HepG2 (cell line): ENCODE data around the gene PDZD7. TPM values are rescaled to one million over a fixed set of nuclear protein-coding genes. Genes with fewer than 3 reads are reported as not detected.
A peak's percentile ranks its signal among the peaks of the same experiment; 100 is the strongest.

Experiments
- CHD2 ChIP-seq: IDR thresholded peaks from 2 replicates; pipeline ENCODE4 v1.6.1; 2011; ENCODE audit warnings: low read depth, low read length, improper control_type of control experiment
- FOXP4 ChIP-seq: sonication (generic); formaldehyde crosslinking; IDR thresholded peaks from 2 replicates; pipeline ENCODE4 v1.4.0; 2020; ENCODE audit warnings: missing genetic modification reagents
- GLI4 ChIP-seq: sonication (generic); formaldehyde crosslinking; IDR thresholded peaks from 2 replicates; pipeline ENCODE4 v1.5.1; 2020; ENCODE audit warnings: missing genetic modification reagents, mild to moderate bottlenecking, moderate library complexity, borderline replicate concordance
- JARID2 ChIP-seq: sonication (generic); formaldehyde crosslinking; IDR thresholded peaks from 2 replicates; pipeline ENCODE4 v1.8.1; 2023; ENCODE audit warnings: missing genetic modification reagents, inconsistent platforms; ENCODE audit not compliant: insufficient replicate concordance
- MBD4 ChIP-seq: IDR thresholded peaks from 2 replicates; pipeline ENCODE4 v1.6.1; 2012; ENCODE audit warnings: low read length, inconsistent platforms, borderline replicate concordance
- MED1 ChIP-seq: sonication (generic); formaldehyde crosslinking; IDR thresholded peaks from 2 replicates; pipeline ENCODE4 v1.4.0; 2020; ENCODE audit warnings: missing genetic modification reagents
- PLSCR1 ChIP-seq: sonication (generic); formaldehyde crosslinking; IDR thresholded peaks from 2 replicates; pipeline ENCODE4 v1.5.0; 2020; ENCODE audit warnings: missing genetic modification reagents, mild to moderate bottlenecking, borderline replicate concordance
- PRPF4 ChIP-seq: fragments of 200-400 bp; formaldehyde crosslinking; IDR thresholded peaks from 2 replicates; pipeline ENCODE4 v1.6.1; 2016; ENCODE audit warnings: low read length, low read depth; ENCODE audit not compliant: poor library complexity, severe bottlenecking
- REL ChIP-seq: sonication (generic); formaldehyde crosslinking; conservative IDR thresholded peaks from 2 replicates; pipeline ENCODE4 v1.8.0; 2022; ENCODE audit warnings: mild to moderate bottlenecking, missing genetic modification reagents, moderate library complexity
- SIN3B ChIP-seq: fragments of 150-350 bp; IDR thresholded peaks from 2 replicates; pipeline ENCODE4 v1.6.1; 2014; ENCODE audit warnings: low read length
- SP2 ChIP-seq: sonication (generic); formaldehyde crosslinking; IDR thresholded peaks from 2 replicates; pipeline ENCODE4 v1.5.1; 2020; ENCODE audit warnings: mild to moderate bottlenecking, missing genetic modification reagents
- ZBTB42 ChIP-seq: sonication (generic); formaldehyde crosslinking; IDR thresholded peaks from 2 replicates; pipeline ENCODE4 v1.5.0; 2020; ENCODE audit warnings: mild to moderate bottlenecking, missing genetic modification reagents
- ZFP90 ChIP-seq: sonication (generic); formaldehyde crosslinking; IDR thresholded peaks from 2 replicates; pipeline ENCODE4 v1.8.0; 2022; ENCODE audit warnings: missing genetic modification reagents, mild to moderate bottlenecking, inconsistent platforms, borderline replicate concordance
- ZFY ChIP-seq: sonication (generic); formaldehyde crosslinking; IDR thresholded peaks from 2 replicates; pipeline ENCODE4 v1.4.0; 2020; ENCODE audit warnings: missing genetic modification reagents
- ZNF138 ChIP-seq: sonication (generic); formaldehyde crosslinking; IDR thresholded peaks from 2 replicates; pipeline ENCODE4 v1.5.0; 2020; ENCODE audit warnings: mild to moderate bottlenecking, low read depth, missing genetic modification reagents
- ZNF253 ChIP-seq: sonication (generic); formaldehyde crosslinking; IDR thresholded peaks from 2 replicates; pipeline ENCODE4 v1.8.0; 2022; ENCODE audit warnings: mild to moderate bottlenecking, missing genetic modification reagents, borderline replicate concordance
- ZNF281 ChIP-seq: sonication (generic); formaldehyde crosslinking; IDR thresholded peaks from 2 replicates; pipeline ENCODE4 v1.4.0; 2020; ENCODE audit warnings: missing genetic modification reagents, borderline replicate concordance
- ZNF282 ChIP-seq: fragments of 450-650 bp; IDR thresholded peaks from 2 replicates; pipeline ENCODE4 v1.6.1; 2018; ENCODE audit not compliant: partially characterized antibody
- ZNF513 ChIP-seq: sonication (generic); formaldehyde crosslinking; conservative IDR thresholded peaks from 2 replicates; pipeline ENCODE4 v1.5.0; 2020; ENCODE audit warnings: missing genetic modification reagents
- ZNF547 ChIP-seq: sonication (generic); formaldehyde crosslinking; IDR thresholded peaks from 2 replicates; pipeline ENCODE4 v1.5.1; 2020; ENCODE audit warnings: mild to moderate bottlenecking, missing genetic modification reagents
- ZNF550 ChIP-seq: sonication (generic); formaldehyde crosslinking; IDR thresholded peaks from 2 replicates; pipeline ENCODE4 v1.4.0; 2020; ENCODE audit warnings: mild to moderate bottlenecking, missing genetic modification reagents, borderline replicate concordance
- ZNF639 ChIP-seq: conservative IDR thresholded peaks from 2 replicates; pipeline ENCODE4 v1.6.1; 2018; ENCODE audit warnings: missing genetic modification reagents
- ZNF83 ChIP-seq: sonication (generic); formaldehyde crosslinking; IDR thresholded peaks from 2 replicates; pipeline ENCODE4 v1.4.0; 2020; ENCODE audit warnings: missing genetic modification reagents, mild to moderate bottlenecking, borderline replicate concordance
- polyA plus RNA-seq, 8 experiments: library from polyadenylated mRNA; depleted of rRNA in 3 of 8; stranded (reverse) in 7 of 8; unstranded in 1 of 8; fragments of >200 nt; fragmentation: Illumina TruSeq in 4 of 8; extraction: Trizol in 4 of 8; gene quantifications; 2 replicates each; pipeline versions ENCODE4 v1.2.1 to v1.2.3, GENCODE V29; 2011 to 2016; ENCODE audit warnings: low read depth in 4 of 8, missing spikeins in 1 of 8, mixed read lengths in 1 of 8; ENCODE audit not compliant: insufficient read depth in 1 of 8
- total RNA-seq, 5 experiments: library from RNA; depleted of rRNA; stranded (reverse); fragments of >200 nt; fragmentation: Illumina TruSeq; extraction: Trizol; gene quantifications; 2 replicates each; pipeline ENCODE4 v1.2.3, GENCODE V29; 2016; ENCODE audit warnings: low read depth in 1 of 5

Gene PDZD7
- total and polyA plus RNA-seq, 2 of the 13 experiments (the other 11 are each of a cell fraction or from before 2014, with no cell fraction given) = 0.58 to 0.73 TPM

GRCh38 chr10:100986623-100986951 is 44.3 kb downstream of the PDZD7 start (continued):
- TF ChIP-seq ZNF281 (no peak), SP2 (CRISPR knock-in tag) (no peak), MBD4 (0 out of 2 replicates have a peak, but pooled peaks have one; percentile 76), JARID2 (CRISPR knock-in tag) (no peak), ZBTB42 (CRISPR knock-in tag) (no peak), FOXP4 (CRISPR knock-in tag) (no peak; the same call in 1 of the 2 replicates), ZNF513 (no peak), ZNF282 (no peak), ZNF550 (CRISPR knock-in tag) (0 out of 2 replicates have a peak, but pooled peaks have one; percentile 35), ZNF138 (CRISPR knock-in tag) (0 out of 2 replicates have a peak, but pooled peaks have one; percentile 11), PLSCR1 (CRISPR knock-in tag) (no peak), CHD2 (no peak), SIN3B (no peak), ZNF253 (CRISPR knock-in tag) (no peak), MED1 (CRISPR knock-in tag) (peak; percentile 10; the same call in 1 of the 2 replicates), ZNF83 (CRISPR knock-in tag) (no peak), ZNF639 (no peak), ZFP90 (CRISPR knock-in tag) (no peak), ZFY (CRISPR knock-in tag) (no peak), GLI4 (CRISPR knock-in tag) (no peak), REL (CRISPR knock-in tag) (peak; percentile 30; the same call in 1 of the 2 replicates), PRPF4 (no peak), ZNF547 (no peak)
